Large intestine (tissue), 3 donors: ENCODE measurements around the gene SATL1. TPM values are rescaled to one million over a fixed set of nuclear protein-coding genes. Genes with fewer than 3 reads are reported as not detected.
A peak's percentile ranks its signal among the peaks of the same experiment; 100 is the strongest.
"Not testable (repeated sequence)": the region's sequence is repeated elsewhere in the genome, so short reads cannot be mapped to it uniquely, and the experiment has no call there.

Experiments used
- DNase-seq, 2 donors: peaks; one replicate each; pipeline versions ENCODE4 v3.0.0 to v3.0.0-alpha.2; 2013
- H3K27ac ChIP-seq: one replicate; pipeline ENCODE4 v1.5.1; 2013; ENCODE audit warnings: low read length
- H3K27me3 ChIP-seq: 2 replicates; pipeline ENCODE4 v1.6.1; 2013; ENCODE audit warnings: low read length; ENCODE audit not compliant: control insufficient read depth, insufficient read depth
- H3K36me3 ChIP-seq: 2 replicates; pipeline ENCODE4 v1.6.1; 2013; ENCODE audit warnings: low read length; ENCODE audit not compliant: control insufficient read depth, insufficient read depth
- H3K4me1 ChIP-seq: one replicate; pipeline ENCODE4 v1.6.1; 2013; ENCODE audit warnings: low read length; ENCODE audit not compliant: control insufficient read depth, insufficient read depth
- H3K4me3 ChIP-seq: one replicate; pipeline ENCODE4 v1.5.1; 2013; ENCODE audit warnings: low read length
- H3K9me3 ChIP-seq: one replicate; pipeline ENCODE4 v1.6.1; 2013; ENCODE audit warnings: mild to moderate bottlenecking, low read depth, low read length, moderate library complexity; ENCODE audit not compliant: control insufficient read depth
- WGBS: methylation state at CpG from one replicate; pipeline ENCODE4 v1.1.5; 2013; ENCODE audit warnings: low lambda C conversion rate; ENCODE audit not compliant: insufficient coverage; 5-methylcytosine and 5-hydroxymethylcytosine counted together
- polyA plus RNA-seq: library from polyadenylated mRNA; unstranded; fragments of 120-200 nt; gene quantifications from one replicate; pipeline ENCODE4 v1.2.1, GENCODE V29; 2013

The SATL1 gene
- polyA plus RNA-seq, 1 donor: 0.22 TPM

GRCh38 chrX:85111347-85111746 lies 132.2 kb downstream of the SATL1 start:
- H3K4me3 ChIP-seq: no peak overlapping the region
- H3K9me3 ChIP-seq: no peaks in the 10 kb centered on the region
- H3K4me1 ChIP-seq: peaks cover 4% of the 10 kb centered on the region
- 0% methylated on average over 1 of the region's 2 CpGs for WGBS
- H3K27ac ChIP-seq: peak overlapping the region; percentile 44
- no peaks in the 10 kb centered on the region for H3K36me3 ChIP-seq
- DNase-seq: peak in 1 of 2 donors; percentile 3
- no peaks in the 10 kb centered on the region for H3K27me3 ChIP-seq

GRCh38 chrX:85109235-85109634 lies 134.3 kb downstream of the SATL1 start:
- peaks cover 4% of the 10 kb centered on the region for H3K4me1 ChIP-seq
- WGBS: 80% methylated on average over 1 of the region's 8 CpGs
- DNase-seq: no peak

GRCh38 chrX:85108165-85108564 lies 135.4 kb downstream of the SATL1 start:
- no CpG with 5 or more reads among the region's 2 CpGs for WGBS
- Histone ChIP-seq H3K27ac (no peak overlapping the region), H3K36me3 (no peaks in the 10 kb centered on the region), H3K9me3 (no peaks in the 10 kb centered on the region), H3K4me3 (no peak overlapping the region), H3K4me1 (peaks cover 4% of the 10 kb centered on the region), H3K27me3 (no peaks in the 10 kb centered on the region)
- DNase-seq: no peak

More at GRCh38 chrX:85109235-85109634, 134.3 kb downstream of the SATL1 start:
- Histone ChIP-seq H3K4me3 (no peak overlapping the region), H3K36me3 (no peaks in the 10 kb centered on the region), H3K9me3 (no peaks in the 10 kb centered on the region), H3K27ac (no peak overlapping the region), H3K27me3 (no peaks in the 10 kb centered on the region)

- H3K4me1 ChIP-seq: peaks cover 4% of the 10 kb centered on the region
- H3K27me3 ChIP-seq: no peaks in the 10 kb centered on the region
- WGBS: no CpG with 5 or more reads among the region's 4 CpGs
- DNase-seq: no peak
- H3K27ac ChIP-seq: no peak overlapping the region
- H3K36me3 ChIP-seq: no peaks in the 10 kb centered on the region
- no peaks in the 10 kb centered on the region for H3K9me3 ChIP-seq
- no peak overlapping the region for H3K4me3 ChIP-seq
These were observed 136.2 kb downstream of the SATL1 start for GRCh38 chrX:85107407-85107806.

GRCh38 chrX:85089321-85089840 lies 154.2 kb downstream of the SATL1 start:
- H3K4me1 ChIP-seq: no peaks in the 10 kb centered on the region
- H3K27me3 ChIP-seq: no peaks in the 10 kb centered on the region
- H3K27ac ChIP-seq: no peak overlapping the region
- H3K9me3 ChIP-seq: no peaks in the 10 kb centered on the region
- no CpG with 5 or more reads among the region's 5 CpGs for WGBS
- no peak for DNase-seq
- no peak overlapping the region for H3K4me3 ChIP-seq
- peaks cover 8% of the 10 kb centered on the region for H3K36me3 ChIP-seq

- Histone ChIP-seq H3K36me3 (peaks cover under 1% of the 10 kb centered on the region), H3K27me3 (no peaks in the 10 kb centered on the region), H3K4me3 (no peak overlapping the region), H3K27ac (no peak overlapping the region), H3K9me3 (no peaks in the 10 kb centered on the region), H3K4me1 (no peaks in the 10 kb centered on the region)
- DNase-seq: peak; percentile 3 to 4
- 20% methylated on average over 1 of the region's 2 CpGs for WGBS
These were observed 158.7 kb downstream of the SATL1 start for GRCh38 chrX:85084770-85085393.

- DNase-seq, H3K36me3 ChIP-seq, H3K4me3 ChIP-seq, H3K4me1 ChIP-seq, H3K27ac ChIP-seq, H3K27me3 ChIP-seq, H3K9me3 ChIP-seq: not testable (repeated sequence)
- WGBS: no CpG with 5 or more reads among the region's 1 CpG
These were observed 166.3 kb downstream of the SATL1 start for GRCh38 chrX:85077247-85077646.

- DNase-seq: no peak
- Histone ChIP-seq H3K27me3 (no peaks in the 10 kb centered on the region), H3K4me3 (no peak overlapping the region), H3K27ac (no peak overlapping the region), H3K36me3 (no peaks in the 10 kb centered on the region), H3K9me3 (no peaks in the 10 kb centered on the region), H3K4me1 (no peaks in the 10 kb centered on the region)
- WGBS: no CpG with 5 or more reads among the region's 4 CpGs
These were observed 177.9 kb downstream of the SATL1 start for GRCh38 chrX:85065512-85066198.

GRCh38 chrX:85052636-85053343 lies 190.8 kb downstream of the SATL1 start:
- no peaks in the 10 kb centered on the region for H3K9me3 ChIP-seq
- no CpG with 5 or more reads among the region's 2 CpGs for WGBS

GRCh38 chrX:85052205-85052604 lies 191.4 kb downstream of the SATL1 start:
- no CpG with 5 or more reads among the region's 3 CpGs for WGBS

More at GRCh38 chrX:85052636-85053343, 190.8 kb downstream of the SATL1 start:
- DNase-seq: no peak
- H3K4me3 ChIP-seq: no peak overlapping the region
- no peaks in the 10 kb centered on the region for H3K36me3 ChIP-seq
- no peaks in the 10 kb centered on the region for H3K4me1 ChIP-seq
- no peak overlapping the region for H3K27ac ChIP-seq
- no peaks in the 10 kb centered on the region for H3K27me3 ChIP-seq

More at GRCh38 chrX:85052205-85052604, 191.4 kb downstream of the SATL1 start:
- DNase-seq: no peak
- Histone ChIP-seq H3K4me3 (no peak overlapping the region), H3K27ac (no peak overlapping the region), H3K27me3 (no peaks in the 10 kb centered on the region), H3K9me3 (no peaks in the 10 kb centered on the region), H3K36me3 (no peaks in the 10 kb centered on the region), H3K4me1 (no peaks in the 10 kb centered on the region)
